Spleen (tissue), 11 donors: ENCODE data around the gene KIN. TPM values are rescaled to one million over a fixed set of nuclear protein-coding genes. Genes with fewer than 3 reads are reported as not detected.

Experiments used
- DNase-seq: peaks from one replicate; pipeline ENCODE4 v3.0.0-alpha.2; 2020
- H3K27ac ChIP-seq, 8 donors: fragments of 200-600 bp; sonication (generic) in 7 of 8; 1 replicate in 4 of 8; 2 replicates in 4 of 8; pipeline versions ENCODE4 v1.5.0 to v1.8.0; 2016 to 2021; ENCODE audit warnings: inconsistent platforms in 4 of 8, mild to moderate bottlenecking in 4 of 8, moderate library complexity in 1 of 8
- H3K27me3 ChIP-seq, 7 donors: fragments of 200-600 bp; sonication (generic) in 6 of 7; replicated peaks in 1 of 7; 1 replicate in 4 of 7; 2 replicates in 3 of 7; pipeline versions ENCODE4 v1.5.0 to v1.8.0; 2016 to 2021; ENCODE audit warnings: inconsistent platforms in 3 of 7, mild to moderate bottlenecking in 1 of 7
- H3K36me3 ChIP-seq, 6 donors: fragments of 200-600 bp; sonication (generic) in 5 of 6; 1 replicate in 4 of 6; 2 replicates in 2 of 6; pipeline versions ENCODE4 v1.5.0 to v1.8.0; 2016 to 2021; ENCODE audit warnings: inconsistent platforms in 2 of 6
- H3K4me1 ChIP-seq, 6 donors: fragments of 200-600 bp; sonication (generic) in 5 of 6; 1 replicate in 3 of 6; 2 replicates in 3 of 6; pipeline versions ENCODE4 v1.5.0 to v1.8.0; 2016 to 2021; ENCODE audit warnings: inconsistent platforms in 3 of 6
- H3K4me3 ChIP-seq, 8 donors: fragments of 200-600 bp; sonication (generic) in 7 of 8; 1 replicate in 4 of 8; 2 replicates in 4 of 8; pipeline versions ENCODE4 v1.5.0 to v1.8.0; 2016 to 2021; ENCODE audit warnings: inconsistent platforms in 4 of 8, mild to moderate bottlenecking in 4 of 8, moderate library complexity in 2 of 8
- H3K9me3 ChIP-seq, 8 donors: fragments of 200-600 bp; sonication (generic) in 7 of 8; 1 replicate in 4 of 8; 2 replicates in 4 of 8; pipeline versions ENCODE4 v1.5.0 to v1.8.0; 2016 to 2021; ENCODE audit warnings: inconsistent platforms in 4 of 8
- POLR2A ChIP-seq, 3 donors: fragments of 450-650 bp; IDR thresholded peaks; one replicate each; pipeline ENCODE4 v1.5.1; 2017; ENCODE audit warnings: antibody characterized with exemption in 3 of 3, mild to moderate bottlenecking in 1 of 3
- POLR2AphosphoS5 ChIP-seq, 3 donors: sonication (generic); formaldehyde crosslinking; IDR thresholded peaks; one replicate each; pipeline ENCODE4 v1.5.1; 2017; ENCODE audit warnings: antibody characterized with exemption in 3 of 3
- WGBS, 5 donors: extraction: QIAGEN DNeasy Blood & Tissue Kit in 3 of 5; methylation state at CpG; one replicate each; pipeline versions ENCODE4 v1.1.5 to v1.1.7; 2013 to 2018; 5-methylcytosine and 5-hydroxymethylcytosine counted together
- intact Hi-C: fragments of 100-400 bp; cut with DNase I; formaldehyde crosslinking; loops from one replicate; pipeline ENCODE4 v1.15.0; 2023; ENCODE audit warnings: low total_unique reads
- polyA plus RNA-seq, 3 donors: library from polyadenylated mRNA; stranded (reverse); fragments of 200-250 nt; gene quantifications; one replicate each; pipeline ENCODE4 v1.2.1, GENCODE V29; 2013
- total RNA-seq, 7 donors: library from RNA; depleted of rRNA in 3 of 7; stranded (reverse); fragments of >200 nt in 3 of 7; fragmentation: NEBNext Ultra II Directional in 4 of 7; extraction: Animal tissue kit (Norgen Biotek cat#: 25700) in 4 of 7; gene quantifications; one replicate each; pipeline versions ENCODE4 v1.1.0 to v1.2.1, GENCODE V29; 2016 to 2021
- TF ChIP-seq, protein P1 (sequence below), 11 experiments: fragments of 200-600 bp in 7 of 11; fragments of 450-650 bp in 4 of 11; sonication (generic) in 4 of 11; IDR thresholded peaks in 8 of 11; conservative IDR thresholded peaks in 3 of 11; 1 replicate in 7 of 11; 2 replicates in 4 of 11; pipeline versions ENCODE4 v1.4.0 to v1.8.0; 2016 to 2021; ENCODE audit warnings: antibody characterized with exemption in 11 of 11, inconsistent platforms in 4 of 11, mild to moderate bottlenecking in 1 of 11
- donor health status: healthy with polysubstance abuse.
- donor health status: DM: no; HTN: no; CAD: no; lungs with moderate emphysema.
- donor health status: DM: no; HTN: no; CAD: no.
- donor health status: Bipolar disorder and iron deficiency.
- donor health status: healthy.
- donor health status: DM: no; HTN: no; CAD: no.
- donor health status: DM: yes; HTN: yes; CAD: no.

The KIN gene
- total and polyA plus RNA-seq, 10 donors, result 9.2 to 16.0 (median 11.4) TPM

DNA sequence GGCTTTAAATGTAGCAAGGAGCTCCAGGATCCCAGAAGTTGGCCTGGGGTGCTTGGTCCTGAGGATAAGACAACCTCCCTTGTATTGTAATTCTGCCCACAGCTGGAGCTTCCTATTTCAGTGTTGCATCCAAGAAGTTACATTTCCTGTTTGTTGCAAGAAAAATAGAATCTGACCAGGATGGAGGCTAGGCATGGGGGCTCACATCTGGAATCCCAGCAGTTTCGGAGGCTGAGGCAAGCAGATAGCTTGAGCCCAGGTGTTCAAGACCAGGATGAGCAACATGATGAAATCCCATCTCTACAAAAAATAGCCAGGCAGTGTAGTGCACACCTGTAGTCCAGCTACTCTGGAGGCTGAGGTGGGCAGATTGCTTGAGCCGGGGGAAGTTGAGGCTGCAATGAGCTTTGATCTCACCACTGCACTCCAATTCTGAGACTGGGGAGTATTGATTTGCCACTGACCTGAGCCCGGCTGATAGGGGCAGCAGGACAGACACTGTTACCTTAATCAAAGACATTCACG lies 85.4 kb downstream of the KIN start:
- Histone ChIP-seq H3K4me1 (no peaks in the 10 kb centered on the region), H3K9me3 (no peaks in the 10 kb centered on the region), H3K4me3 (no peak overlapping the region), H3K36me3 (no peaks in the 10 kb centered on the region), H3K27ac (no peak overlapping the region), H3K27me3 (peaks cover 0 to 64% (median 3%) of the 10 kb centered on the region in 7 donors)
- TF ChIP-seq POLR2AphosphoS5 (IDR thresholded peaks at IDR 0.05), result no peak
- TF ChIP-seq, protein P1, sequence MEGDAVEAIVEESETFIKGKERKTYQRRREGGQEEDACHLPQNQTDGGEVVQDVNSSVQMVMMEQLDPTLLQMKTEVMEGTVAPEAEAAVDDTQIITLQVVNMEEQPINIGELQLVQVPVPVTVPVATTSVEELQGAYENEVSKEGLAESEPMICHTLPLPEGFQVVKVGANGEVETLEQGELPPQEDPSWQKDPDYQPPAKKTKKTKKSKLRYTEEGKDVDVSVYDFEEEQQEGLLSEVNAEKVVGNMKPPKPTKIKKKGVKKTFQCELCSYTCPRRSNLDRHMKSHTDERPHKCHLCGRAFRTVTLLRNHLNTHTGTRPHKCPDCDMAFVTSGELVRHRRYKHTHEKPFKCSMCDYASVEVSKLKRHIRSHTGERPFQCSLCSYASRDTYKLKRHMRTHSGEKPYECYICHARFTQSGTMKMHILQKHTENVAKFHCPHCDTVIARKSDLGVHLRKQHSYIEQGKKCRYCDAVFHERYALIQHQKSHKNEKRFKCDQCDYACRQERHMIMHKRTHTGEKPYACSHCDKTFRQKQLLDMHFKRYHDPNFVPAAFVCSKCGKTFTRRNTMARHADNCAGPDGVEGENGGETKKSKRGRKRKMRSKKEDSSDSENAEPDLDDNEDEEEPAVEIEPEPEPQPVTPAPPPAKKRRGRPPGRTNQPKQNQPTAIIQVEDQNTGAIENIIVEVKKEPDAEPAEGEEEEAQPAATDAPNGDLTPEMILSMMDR (IDR thresholded peaks at IDR 0.05 in 8 of 11, conservative IDR thresholded peaks at IDR 0.05 in 3 of 11), result no peak
- TF ChIP-seq POLR2A (IDR thresholded peaks at IDR 0.05), result no peak
- intact Hi-C loops, result no loop called here
- 83 to 94% (median 85%) methylated on average over 4 of the region's 4 CpGs for WGBS, 5 donors
- no peak for DNase-seq

DNA sequence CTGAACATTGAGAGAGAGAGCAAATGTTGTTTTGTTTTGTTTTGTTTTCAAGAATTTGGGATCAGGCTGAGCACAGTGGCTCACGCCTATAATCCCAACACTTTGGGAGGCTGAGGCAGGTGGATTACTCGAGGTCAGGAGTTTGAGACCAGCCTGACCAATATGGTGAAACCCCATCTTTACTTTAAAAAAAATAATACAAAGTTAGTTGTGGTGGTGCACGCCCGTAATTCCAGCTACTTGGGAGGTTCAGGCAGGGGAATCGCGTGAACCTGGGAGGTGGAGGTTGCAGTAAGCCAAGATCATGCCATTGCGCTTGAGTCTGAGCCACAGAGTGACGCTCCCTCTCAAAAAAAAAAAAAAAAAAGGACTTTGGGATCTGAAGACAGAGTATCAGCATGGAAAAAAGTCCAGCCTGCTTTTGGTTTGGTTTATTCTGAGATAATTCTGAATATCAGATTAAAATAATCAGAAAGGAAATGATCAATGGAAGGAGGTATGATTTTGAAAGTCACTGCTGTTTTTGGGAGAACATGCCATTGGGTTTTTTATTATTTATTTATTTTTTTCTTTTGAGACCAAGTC lies 86.5 kb downstream of the KIN start:
- intact Hi-C loops, result no loop called here
- WGBS, 5 donors, result 74 to 95% (median 87%) methylated on average over 8 of the region's 8 CpGs
- no peak overlapping the region for H3K4me3 ChIP-seq
- no peaks in the 10 kb centered on the region for H3K9me3 ChIP-seq
- TF ChIP-seq, protein P1 (IDR thresholded peaks at IDR 0.05 in 8 of 11, conservative IDR thresholded peaks at IDR 0.05 in 3 of 11), result no peak
- TF ChIP-seq POLR2AphosphoS5 (IDR thresholded peaks at IDR 0.05) (no peak), POLR2A (IDR thresholded peaks at IDR 0.05) (no peak)
- H3K27ac ChIP-seq, result no peak overlapping the region
- H3K27me3 ChIP-seq, result peaks cover 0 to 58% (median 3%) of the 10 kb centered on the region in 7 donors
- H3K36me3 ChIP-seq, result no peaks in the 10 kb centered on the region
- H3K4me1 ChIP-seq, result no peaks in the 10 kb centered on the region
- no peak for DNase-seq

Other genes with a start within 250 kb of the KIN start
- gene ITIH5, start 121.0 kb downstream of the KIN start, total RNA-seq, result 1 to 10 TPM in 6 of 7 donors, under 1 TPM in 1; 0.59 to 4.2 (median 1.9) TPM
- 1 to 10 TPM in 2 of 3 donors, under 1 TPM in 1; 1.00 to 5.2 (median 1.1) TPM for gene ITIH5, start 121.0 kb downstream of the KIN start, polyA plus RNA-seq
- gene ITIH2, start 84.7 kb downstream of the KIN start, total RNA-seq, result not detected
- not detected for gene ITIH2, start 84.7 kb downstream of the KIN start, polyA plus RNA-seq
- gene ATP5F1C, start 184 bp upstream of the KIN start, total RNA-seq, result 100 to 1,000 TPM; 158 to 275 (median 180) TPM
- gene ATP5F1C, start 184 bp upstream of the KIN start, polyA plus RNA-seq, result 100 to 1,000 TPM; 187 to 223 (median 206) TPM
- 10 to 100 TPM in 4 of 7 donors, 1 to 10 TPM in 3; 9.4 to 13.0 (median 10.4) TPM for gene TAF3, start 30.5 kb upstream of the KIN start, total RNA-seq
- gene TAF3, start 30.5 kb upstream of the KIN start, polyA plus RNA-seq, result 1 to 10 TPM; 2.7 to 4.1 (median 3.7) TPM